Activated CD4-positive, alpha-beta T cell treated with anti-CD3 and anti-CD28 coated beads, Interleukin-2, amount 50 U/mL, for 48 hours (primary cell): Measurements from ENCODE around the gene SYTL3.

Experiments
- DNase-seq, 2 experiments: peaks; one replicate each; pipeline ENCODE4 v3.0.0-alpha.2; 2020

SYTL3 gene

DNA sequence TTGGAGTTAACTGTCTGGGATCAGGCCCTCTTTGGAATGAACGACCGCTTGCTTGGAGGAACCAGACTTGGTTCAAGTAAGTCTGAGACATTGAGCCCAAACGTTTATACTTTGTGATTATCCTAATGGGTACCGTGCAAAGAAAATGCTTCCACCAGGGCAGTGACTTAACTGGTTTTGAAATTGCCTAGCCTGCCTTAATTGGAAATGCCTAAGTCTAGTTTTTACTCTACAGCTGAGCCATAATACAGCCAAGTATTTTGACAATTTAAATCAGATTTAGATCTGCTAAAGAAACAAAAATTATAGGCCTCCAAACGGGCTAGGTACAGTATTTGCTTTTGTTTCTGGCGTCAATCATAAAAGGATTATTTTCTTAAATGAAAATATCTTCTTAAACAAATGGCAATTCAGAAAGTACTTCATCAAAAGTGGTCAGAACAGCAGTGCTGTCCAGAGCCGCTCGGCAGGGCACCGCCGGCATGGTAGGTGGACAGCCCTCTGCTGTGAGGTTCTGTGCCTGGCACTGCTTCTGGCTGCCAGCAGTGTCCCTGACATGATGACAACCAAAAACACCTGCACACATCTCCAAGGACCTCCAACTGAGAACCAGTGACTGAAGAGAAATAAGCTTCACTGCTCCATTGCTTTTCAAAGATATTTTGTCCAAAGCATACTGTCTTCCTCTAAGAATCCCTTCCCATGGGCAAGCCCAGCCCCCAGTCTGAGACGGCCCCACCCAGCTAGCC is 113.8 kb downstream of the SYTL3 start:
- DNase-seq = no peak

DNA sequence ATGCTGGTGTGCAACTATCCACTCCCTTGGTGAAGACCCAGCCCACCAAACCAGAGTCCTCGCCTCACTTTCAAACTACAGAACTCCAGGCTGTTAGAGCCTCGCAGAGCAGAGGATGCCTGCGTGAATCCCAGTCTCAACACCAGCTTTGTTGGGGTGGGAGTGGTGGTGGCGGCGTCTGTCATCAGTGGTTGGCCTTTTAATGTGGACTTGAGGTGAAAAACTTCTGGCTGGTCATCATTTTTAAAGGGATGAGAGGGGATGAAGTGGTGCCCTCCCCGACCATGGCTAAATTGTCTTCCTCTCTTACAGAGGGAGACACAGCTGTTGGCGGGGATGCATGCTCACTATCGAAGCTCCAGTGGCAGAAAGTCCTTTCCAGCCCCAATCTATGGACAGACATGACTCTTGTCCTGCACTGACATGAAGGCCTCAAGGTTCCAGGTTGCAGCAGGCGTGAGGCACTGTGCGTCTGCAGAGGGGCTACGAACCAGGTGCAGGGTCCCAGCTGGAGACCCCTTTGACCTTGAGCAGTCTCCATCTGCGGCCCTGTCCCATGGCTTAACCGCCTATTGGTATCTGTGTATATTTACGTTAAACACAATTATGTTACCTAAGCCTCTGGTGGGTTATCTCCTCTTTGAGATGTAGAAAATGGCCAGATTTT is 114.5 kb downstream of the SYTL3 start:
- no peak for DNase-seq

DNA sequence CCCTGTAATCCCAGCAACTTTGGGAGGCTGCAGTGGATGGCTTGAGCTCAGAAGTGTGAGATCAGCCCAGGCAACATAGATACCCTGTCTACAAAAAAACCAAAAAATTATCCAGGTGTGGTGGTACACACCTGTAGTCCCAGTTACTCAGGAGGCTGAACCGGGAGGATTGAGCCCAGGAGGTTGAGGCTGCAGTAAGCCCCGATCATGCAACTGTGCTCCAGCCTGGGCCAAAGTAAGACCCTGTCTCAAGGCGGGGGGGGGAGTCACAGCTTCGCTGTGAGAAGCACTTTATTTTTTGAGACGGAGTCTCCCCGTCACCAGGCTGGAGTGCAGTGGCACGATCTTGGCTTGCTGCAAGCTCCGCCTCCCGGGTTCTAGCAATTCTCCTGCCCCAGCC is 115.1 kb downstream of the SYTL3 start:
- no peak for DNase-seq

DNA sequence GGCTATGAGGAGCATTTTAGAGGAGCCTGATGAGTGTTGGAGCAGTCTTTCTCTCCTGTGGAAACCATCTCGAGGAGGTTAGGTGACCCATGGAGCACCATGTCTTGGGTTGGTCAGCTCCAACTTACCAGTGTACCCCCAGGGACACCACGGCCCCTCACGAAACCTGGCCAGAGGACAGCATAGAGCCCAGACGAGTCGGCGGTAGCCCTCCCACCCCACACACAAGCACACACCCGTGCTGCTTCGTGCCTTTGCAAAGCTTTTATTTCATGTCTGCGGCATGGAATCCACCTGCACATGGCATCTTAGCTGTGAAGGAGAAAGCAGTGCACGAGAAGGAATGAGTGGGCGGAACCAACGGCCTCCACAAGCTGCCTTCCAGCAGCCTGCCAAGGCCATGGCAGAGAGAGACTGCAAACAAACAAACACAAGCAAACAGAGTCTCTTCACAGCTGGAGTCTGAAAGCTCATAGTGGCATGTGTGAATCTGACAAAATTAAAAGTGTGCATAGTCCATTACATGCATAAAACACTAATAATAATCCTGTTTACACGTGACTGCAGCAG is 115.7 kb downstream of the SYTL3 start:
- DNase-seq = no peak

DNA sequence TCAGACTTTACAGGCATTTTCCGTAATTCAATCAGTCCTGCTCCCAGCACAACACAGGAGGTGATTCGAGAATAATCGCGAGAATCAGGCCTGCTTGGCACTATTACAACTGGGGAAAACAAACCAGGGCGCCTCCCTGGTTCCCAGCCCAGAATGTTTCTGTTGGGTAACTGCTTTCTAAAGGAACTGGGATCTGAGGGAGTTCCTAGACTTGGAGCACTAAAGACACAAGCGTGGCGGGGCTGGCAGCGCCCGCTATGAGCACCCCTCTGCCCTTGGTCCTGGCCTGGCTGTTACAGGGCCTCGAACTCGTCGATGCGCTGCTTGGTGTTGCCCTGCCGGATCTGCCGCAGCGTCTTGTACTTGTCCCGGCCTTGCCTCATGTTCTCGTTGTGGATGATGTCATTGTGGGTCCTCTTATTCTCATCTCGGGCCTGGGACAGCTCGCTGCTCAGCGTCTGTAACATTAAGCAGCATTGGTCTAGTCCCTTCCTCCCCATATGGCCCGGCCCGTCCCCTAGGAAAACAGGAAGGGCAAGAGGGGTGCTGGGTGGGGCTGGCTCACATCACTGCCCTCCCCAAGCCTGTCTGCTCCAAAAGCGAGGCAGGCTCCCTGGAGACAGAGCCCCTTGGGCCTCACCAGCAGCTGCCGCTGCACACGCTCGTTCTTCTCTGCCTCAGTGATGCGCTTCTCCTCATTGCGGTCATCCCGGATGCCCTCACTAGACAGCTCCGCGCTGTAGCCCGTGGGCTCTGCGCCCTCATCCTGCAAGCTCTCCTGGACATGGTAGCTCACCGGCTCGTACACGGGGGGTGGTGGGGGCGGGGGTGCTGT is 117.0 kb downstream of the SYTL3 start:
- DNase-seq = no peak

DNA sequence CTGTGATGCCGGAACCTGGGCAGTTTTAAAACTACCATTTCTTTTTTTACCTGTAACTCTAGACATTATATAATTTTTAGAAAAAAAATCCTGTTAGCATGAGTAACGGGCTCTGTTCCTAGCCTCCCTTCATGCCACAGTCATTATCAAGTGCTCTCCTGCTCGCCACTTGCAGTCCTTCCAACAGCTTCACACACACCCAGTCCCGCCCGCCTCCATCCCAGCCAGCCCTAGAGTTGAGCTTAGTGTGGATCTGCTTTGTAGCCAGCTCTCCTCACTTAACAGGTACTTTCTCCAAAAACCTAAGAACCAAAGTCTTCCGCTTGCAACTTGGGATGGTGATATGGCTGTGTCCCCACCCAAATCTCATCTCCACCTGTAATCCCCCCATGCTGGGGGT is 117.9 kb downstream of the SYTL3 start:
- no peak for DNase-seq

DNA sequence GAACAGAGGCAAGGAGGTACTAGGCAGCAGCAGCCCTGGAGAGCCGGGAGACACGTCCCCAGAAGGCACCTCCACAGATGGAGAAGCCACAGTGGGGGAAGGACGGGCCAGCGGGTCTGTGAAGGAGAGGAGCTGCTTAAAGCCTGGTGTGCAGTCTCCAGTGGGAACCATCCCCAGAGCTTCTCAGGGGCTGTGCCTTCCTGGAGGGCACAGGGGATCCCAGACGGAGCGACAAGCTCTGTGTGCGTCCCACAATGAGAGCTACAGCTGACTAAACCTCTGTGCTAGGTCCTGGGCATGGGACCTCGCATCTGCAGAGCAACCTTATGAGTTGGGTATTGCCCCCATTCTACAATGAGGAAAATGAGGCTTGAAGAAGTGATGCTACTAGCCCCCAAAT is 118.6 kb downstream of the SYTL3 start:
- DNase-seq = no peak

DNA sequence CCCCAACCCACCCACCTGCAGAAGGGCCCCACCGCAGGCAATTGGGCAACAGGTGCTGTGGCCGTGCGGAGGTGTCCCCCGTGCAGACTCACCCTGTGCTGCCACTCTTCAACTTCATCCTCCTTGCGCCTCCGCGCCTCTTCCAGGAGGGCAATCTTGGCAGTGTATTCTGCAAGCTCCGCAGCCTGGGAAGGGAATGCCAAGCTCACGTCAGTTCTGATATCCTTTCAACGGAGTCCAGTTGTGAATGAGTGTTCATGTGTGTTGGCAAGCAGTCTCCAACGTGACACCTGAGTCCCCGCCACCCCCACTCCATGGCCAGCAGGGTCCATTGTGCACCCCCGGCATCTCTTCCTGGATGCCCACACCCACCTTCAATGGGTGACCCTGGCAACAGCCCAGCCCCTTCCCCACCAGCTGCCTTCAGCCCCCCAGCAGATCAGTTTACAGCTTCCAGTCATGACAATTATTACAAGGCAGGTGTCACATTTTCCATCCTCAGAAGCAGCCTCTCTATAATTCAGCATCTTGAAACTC is 119.4 kb downstream of the SYTL3 start:
- DNase-seq = no peak

DNA sequence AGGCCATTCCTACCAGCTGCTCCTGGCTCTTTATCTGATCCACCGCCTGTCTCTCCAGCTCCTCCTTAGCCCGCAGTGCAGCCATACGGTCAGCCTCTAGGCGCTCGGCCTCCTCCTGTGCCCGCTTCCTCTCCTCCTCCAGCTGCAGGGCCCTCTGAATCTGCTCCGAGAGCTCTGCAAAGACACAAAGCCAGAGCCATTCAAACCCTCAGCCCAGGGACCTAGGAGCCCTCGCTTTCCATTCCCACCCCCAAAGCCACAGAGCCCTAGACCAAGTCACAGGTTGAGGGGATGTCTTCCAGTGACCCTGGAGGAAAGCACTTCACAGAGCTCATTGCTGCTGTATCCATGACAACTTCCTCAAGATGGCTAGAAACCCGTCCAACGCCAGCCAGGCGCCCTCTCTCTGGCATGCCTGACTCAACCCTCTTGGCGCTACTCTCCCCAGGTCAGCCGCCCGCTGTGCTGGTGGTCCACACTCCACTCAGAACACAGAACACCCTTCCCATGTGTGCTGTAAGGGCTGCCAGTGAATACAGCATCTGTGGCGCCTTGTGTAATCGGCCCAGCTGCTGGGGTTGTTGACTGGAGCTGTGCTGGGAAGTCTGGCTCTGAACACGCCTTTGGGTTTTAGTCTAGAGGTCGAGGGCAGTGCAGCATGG is 120.0 kb downstream of the SYTL3 start:
- no peak for DNase-seq

DNA sequence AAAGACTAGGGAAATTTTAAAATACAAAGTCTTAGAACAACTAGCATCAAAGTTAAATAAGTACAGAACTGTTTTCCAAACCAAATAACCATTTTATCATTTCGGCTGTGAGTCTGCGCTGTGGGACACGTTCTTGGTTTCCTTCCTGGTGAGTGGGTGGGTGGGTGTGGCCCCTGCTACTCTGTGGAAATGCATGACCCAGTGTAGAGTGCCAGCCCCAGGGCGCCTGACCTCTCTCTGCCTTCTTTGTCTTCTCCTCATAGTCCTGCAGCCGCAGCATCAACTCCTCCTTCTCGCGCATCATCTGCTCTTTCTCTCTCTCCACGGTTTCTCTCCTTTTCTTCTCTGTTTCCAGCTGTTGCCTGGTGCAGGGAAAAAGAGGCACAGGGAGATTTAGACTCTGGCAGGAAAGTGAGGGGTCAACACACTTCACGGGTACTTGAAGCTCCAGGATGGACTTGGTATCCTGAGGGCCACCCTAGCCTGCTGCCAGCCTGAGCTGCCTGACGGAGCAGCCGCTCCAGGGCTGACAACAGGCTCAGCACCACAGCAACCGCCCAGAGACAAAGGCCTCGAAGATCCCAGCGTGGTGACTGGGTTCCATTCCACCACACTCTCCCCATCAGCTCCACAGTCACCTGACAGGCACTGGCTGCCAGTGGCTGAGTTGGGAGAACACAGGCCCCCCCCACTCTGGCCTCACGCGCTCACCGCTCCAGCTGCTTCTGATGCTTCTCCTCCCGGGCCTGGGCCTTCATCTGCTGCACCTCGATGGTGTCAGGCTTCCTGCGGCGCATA is 120.9 kb downstream of the SYTL3 start:
- DNase-seq = no peak

DNA sequence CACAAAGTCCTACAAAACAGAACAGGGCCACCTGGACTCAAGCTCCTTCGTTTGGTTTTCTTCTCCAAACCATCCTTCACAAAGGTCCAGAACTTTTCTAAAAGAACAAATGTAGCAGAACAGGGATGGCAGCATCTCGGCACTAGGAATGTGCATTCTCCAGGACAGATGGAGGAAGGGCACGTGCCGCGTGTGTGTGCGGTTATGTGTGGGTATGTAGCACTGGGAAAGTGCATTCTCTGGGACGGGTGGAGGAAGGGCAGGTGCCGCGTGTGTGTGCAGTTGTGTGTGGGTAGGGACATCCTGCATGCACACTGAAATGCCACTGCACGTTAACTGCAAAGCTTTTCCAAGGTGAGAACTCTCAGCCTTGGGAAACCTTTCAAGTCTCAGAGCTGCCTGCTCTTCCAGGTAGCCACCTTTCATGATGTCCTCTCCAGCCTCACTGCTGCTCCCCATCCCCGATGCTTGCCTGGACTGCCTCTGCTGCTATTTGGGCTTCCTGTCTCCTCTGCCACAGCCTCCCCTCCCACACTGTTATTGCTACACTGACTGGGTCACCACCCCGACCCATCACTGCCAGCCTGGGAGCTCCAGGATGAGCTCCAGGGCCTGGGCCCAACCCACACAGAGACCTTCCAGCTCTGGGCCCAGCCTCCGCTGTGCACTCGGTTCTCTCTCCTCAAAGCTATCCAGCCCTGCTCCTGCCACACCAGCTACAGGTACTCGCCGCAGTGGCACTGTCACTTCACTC is 121.7 kb downstream of the SYTL3 start:
- DNase-seq = no peak

DNA sequence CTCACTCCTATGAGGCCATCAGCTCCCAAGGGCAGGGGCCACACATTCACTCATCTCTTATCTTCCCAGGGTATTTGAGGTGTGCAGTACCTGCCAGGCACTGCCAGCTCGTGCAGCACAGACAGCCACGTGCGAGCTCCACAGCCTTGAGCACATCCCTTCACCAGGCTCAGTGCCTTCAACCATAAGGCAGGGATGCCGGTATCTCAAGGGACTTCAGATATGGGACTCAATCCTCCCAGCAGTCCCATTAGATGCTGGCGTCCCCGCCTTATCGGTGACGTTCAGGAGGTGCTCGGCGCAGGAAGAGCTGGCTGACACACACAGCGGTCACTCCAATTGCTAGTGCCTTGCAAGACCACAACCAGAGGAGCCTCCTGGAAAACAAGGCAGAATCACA is 122.3 kb downstream of the SYTL3 start:
- no peak for DNase-seq

DNA sequence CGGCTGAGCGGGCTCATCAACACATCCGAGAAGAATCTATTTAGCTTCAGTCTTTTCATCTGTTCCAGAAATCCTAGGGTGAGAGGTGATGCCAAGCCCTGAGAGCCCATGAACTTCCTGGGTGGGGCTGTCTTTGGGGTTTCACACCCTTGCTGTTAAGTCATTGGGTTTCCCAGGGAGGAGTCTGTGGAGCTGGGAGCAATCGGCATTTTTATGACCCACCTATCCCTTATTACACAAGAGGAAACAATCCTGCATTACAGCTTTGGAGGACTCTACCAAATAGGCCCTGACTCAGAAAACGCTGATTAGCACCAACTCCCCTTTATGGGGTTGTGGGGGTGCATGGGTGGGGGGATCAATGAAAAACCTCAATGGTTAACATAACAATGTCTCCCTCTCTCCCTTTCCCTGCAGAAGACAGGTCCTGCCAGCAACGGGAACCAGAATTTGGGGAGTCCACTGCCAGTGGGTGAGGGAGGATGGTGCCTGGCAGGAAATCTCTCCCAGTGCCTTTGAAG is 123.1 kb downstream of the SYTL3 start:
- DNase-seq = no peak

DNA sequence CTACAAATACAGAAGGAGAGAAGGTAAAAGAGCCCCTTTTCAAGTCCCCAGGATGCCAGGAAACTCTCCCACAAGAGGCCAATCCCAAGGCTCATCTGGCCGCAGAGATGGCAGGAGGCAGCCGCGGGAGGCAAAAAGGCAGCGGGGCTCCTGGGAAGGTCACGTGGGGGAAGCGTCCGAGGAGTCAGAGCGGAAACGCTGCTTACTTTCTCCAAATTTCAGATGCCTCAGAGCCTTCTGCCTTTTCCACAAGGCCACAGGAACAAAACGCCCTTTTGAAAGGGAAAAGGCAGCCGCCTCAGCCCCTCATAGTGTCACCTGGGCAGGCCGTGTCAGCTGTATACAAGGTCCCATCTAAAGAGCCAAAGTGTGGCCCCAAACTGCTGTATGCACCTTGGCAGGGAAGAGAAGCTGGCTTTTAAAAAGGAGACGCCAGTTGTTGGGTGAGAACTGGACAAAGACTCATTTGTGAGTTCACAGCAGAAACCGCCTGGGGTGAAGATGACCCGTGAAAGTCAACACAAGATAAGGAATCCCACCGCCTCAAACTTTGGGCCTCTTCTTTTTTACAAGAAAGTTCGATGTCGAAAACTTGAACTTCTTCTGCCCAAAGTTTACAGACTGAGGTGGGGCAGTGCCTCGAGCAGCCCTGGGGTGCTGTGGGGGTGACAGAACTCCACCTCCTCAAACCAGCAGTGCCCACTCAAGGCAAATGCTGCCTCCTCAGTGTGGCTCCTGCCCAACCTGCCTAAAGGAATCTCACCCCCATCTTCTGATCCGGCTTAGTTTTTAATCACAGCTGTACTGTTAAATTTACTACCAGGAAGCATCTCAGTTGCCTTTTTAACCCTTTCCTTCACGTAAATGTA is 124.0 kb downstream of the SYTL3 start:
- DNase-seq = no peak

DNA sequence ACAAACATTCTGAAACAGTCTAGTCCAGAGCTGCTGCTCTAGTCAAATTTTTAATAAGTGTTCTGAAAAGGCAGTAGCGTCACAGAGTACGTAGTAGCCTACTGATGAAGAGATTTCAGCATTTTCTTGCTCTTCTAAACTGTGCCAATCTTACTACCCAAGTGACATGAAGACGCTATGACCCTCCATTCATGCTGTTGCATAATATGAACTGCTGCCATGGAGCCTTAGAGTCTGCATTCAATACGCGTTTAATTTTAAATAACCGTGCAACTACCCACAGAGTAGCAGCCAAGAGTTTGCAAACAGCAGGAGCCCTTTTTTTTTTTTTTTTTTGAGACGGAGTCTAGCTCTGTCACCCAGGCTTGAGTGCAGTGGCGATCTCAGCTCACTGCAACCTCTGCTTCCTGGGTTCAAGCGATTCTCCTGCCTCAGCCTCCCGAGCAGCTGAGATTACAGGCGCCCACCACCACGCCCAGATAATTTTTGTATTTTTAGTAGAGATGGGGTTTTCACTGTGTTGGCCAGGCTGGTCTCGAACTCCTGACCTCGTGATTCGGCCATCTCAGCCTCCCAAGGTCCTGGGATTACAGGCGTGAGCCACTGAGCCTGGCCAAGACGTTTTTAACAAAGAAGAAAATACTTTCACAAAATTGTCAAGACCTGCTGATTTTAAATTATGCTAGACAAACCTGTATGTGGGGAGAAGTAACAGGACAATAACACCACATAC is 125.0 kb downstream of the SYTL3 start:
- no peak for DNase-seq

DNA sequence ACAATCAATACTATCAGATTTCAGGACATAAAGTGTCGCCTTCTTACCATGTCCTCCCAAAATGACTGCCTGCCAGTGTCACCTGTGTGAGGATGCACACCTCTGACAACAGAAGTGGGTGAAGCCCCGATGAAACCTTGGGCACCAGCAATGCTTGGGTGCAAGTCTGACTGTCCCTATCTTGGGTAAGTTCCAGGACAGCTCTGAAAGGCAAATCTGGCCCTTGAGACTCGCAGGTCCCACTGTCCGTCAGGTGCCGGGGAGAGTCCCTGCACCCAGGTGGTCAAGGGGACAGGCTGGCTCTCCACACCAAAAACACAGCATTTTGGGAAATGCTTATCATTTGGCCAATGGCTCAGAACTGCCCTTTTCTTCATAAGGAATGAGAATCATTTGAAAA is 126.0 kb downstream of the SYTL3 start:
- DNase-seq = no peak

DNA sequence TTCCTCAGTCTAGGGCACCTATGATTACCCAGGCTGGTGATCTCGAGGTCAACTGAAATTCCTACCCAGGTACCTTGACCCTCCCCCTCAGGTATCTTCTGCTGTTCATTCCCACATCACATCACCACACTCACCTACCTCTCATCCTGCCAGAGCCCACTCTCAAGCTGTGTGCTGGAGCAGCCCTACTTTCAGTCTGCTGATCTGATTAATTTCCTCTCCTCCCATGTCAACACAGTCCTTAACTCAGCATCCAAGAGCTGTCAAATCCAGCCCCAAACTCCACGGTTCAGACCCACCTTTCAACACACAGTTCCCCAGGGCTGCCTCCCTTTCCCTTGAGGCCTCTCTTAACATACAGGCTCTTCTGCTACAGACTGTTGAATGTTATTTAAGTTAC is 126.9 kb downstream of the SYTL3 start:
- no peak for DNase-seq

DNA sequence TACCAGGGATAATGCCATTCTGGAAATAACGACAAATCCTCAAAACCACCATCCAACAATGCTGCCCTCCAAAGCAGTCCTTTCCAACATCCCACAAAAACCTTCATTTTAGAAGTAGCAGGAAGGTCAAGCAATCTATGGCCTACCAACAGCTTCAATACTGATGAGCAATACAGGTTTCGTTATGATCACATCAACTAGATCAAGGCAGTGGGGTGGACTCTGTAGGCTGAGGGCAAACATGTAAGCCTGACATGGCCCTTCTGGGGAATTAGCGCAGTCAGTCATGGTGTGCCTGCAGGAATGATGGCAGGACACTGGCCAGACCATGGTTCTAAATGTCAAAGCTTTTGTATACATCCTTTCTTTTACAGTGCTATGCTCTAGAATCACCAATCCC is 127.7 kb downstream of the SYTL3 start:
- DNase-seq = no peak

DNA sequence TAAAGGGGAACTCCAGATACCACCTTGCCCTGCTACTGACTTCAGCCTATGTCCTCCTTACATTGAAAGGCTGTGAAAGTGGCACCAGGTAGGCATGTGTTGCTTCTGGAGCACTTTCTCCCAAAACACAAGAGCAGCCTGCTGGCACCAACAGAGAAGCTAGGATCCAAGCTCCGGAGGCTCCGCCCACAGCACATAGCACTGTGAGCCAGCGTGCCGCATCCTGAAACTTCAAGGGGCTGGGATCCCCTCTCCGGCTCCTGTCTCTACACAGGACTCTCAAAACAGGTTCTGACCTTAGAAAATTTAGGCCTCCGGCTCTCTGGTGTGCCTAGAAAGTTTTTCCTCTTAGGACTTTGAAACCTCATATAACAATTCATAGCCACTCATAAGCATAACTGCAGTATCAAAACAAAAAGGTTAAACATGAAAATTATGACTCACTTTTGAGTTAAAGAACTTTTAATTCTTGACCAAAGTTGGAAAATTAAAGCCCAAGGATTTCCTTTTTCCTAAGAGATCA is 128.2 kb downstream of the SYTL3 start:
- no peak for DNase-seq
